Panc1 (cell line): ENCODE data around the gene CDK2AP2.

Experiments used
- POLR2AphosphoS5 ChIP-seq: IDR thresholded peaks from 2 replicates; pipeline ENCODE4 v1.6.1; 2012; ENCODE audit warnings: mild to moderate bottlenecking, low read depth, low read length, moderate library complexity
- TCF7L2 ChIP-seq: IDR thresholded peaks from 2 replicates; pipeline ENCODE4 v1.6.1; 2011; ENCODE audit warnings: mild to moderate bottlenecking, low read depth, low read length, inconsistent platforms
- TF ChIP-seq, protein P1 (sequence below): fragments of 450-650 bp; IDR thresholded peaks from 2 replicates; pipeline ENCODE4 v1.5.1; 2017; ENCODE audit warnings: mild to moderate bottlenecking
- TF ChIP-seq, protein P2 (sequence below), 2 experiments: IDR thresholded peaks; 2 replicates each; pipeline ENCODE4 v1.6.1; 2011 to 2012; ENCODE audit warnings: low read depth in 2 of 2, control low read depth in 1 of 2, low read length in 1 of 2, mild to moderate bottlenecking in 1 of 2, moderate library complexity in 1 of 2; ENCODE audit not compliant: insufficient read depth in 1 of 2

- TF ChIP-seq TCF7L2 (no peak), POLR2AphosphoS5 (no peak)
- TF ChIP-seq, protein P1, sequence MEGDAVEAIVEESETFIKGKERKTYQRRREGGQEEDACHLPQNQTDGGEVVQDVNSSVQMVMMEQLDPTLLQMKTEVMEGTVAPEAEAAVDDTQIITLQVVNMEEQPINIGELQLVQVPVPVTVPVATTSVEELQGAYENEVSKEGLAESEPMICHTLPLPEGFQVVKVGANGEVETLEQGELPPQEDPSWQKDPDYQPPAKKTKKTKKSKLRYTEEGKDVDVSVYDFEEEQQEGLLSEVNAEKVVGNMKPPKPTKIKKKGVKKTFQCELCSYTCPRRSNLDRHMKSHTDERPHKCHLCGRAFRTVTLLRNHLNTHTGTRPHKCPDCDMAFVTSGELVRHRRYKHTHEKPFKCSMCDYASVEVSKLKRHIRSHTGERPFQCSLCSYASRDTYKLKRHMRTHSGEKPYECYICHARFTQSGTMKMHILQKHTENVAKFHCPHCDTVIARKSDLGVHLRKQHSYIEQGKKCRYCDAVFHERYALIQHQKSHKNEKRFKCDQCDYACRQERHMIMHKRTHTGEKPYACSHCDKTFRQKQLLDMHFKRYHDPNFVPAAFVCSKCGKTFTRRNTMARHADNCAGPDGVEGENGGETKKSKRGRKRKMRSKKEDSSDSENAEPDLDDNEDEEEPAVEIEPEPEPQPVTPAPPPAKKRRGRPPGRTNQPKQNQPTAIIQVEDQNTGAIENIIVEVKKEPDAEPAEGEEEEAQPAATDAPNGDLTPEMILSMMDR: no peak
- TF ChIP-seq, protein P2, sequence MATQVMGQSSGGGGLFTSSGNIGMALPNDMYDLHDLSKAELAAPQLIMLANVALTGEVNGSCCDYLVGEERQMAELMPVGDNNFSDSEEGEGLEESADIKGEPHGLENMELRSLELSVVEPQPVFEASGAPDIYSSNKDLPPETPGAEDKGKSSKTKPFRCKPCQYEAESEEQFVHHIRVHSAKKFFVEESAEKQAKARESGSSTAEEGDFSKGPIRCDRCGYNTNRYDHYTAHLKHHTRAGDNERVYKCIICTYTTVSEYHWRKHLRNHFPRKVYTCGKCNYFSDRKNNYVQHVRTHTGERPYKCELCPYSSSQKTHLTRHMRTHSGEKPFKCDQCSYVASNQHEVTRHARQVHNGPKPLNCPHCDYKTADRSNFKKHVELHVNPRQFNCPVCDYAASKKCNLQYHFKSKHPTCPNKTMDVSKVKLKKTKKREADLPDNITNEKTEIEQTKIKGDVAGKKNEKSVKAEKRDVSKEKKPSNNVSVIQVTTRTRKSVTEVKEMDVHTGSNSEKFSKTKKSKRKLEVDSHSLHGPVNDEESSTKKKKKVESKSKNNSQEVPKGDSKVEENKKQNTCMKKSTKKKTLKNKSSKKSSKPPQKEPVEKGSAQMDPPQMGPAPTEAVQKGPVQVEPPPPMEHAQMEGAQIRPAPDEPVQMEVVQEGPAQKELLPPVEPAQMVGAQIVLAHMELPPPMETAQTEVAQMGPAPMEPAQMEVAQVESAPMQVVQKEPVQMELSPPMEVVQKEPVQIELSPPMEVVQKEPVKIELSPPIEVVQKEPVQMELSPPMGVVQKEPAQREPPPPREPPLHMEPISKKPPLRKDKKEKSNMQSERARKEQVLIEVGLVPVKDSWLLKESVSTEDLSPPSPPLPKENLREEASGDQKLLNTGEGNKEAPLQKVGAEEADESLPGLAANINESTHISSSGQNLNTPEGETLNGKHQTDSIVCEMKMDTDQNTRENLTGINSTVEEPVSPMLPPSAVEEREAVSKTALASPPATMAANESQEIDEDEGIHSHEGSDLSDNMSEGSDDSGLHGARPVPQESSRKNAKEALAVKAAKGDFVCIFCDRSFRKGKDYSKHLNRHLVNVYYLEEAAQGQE (IDR thresholded peaks at IDR 0.05; ENCODE audit: insufficient read depth in 1 of 2, low read depth in 2 of 2, low read length in 1 of 2): no peak
These were observed 14.0 kb upstream of the CDK2AP2 start for GRCh38 chr11:67521924-67522323.
